ENCODE data around the gene SMTN. TPM values are rescaled to one million over a fixed set of nuclear protein-coding genes. Genes with fewer than 3 reads are reported as not detected.

SMTN gene
- total RNA-seq (1,000 to 10,000 TPM in 1 of 2 donors, 100 to 1,000 TPM in 1; 588 to 1,240 TPM), polyA plus RNA-seq (100 to 1,000 TPM in 1 of 2 donors, 10 to 100 TPM in 1; 97.7 to 554 TPM)
- long read RNA-seq, donor 1, transcript SMTN-201 (21 exons, 3,295 nt), result minor isoform, 370 of 2,395 reads
- long read RNA-seq, donor 1, transcript SMTN-202 (20 exons, 3,130 nt), result major isoform, 708 of 2,395 reads
- long read RNA-seq, donor 1, partial matches to known transcripts, result 1,033 of 2,395 reads
- long read RNA-seq, donor 1, other reads (novel, unspliced or antisense), result 280 of 2,395 reads
- long read RNA-seq, donor 2, transcript SMTN-202 (20 exons, 3,130 nt), result major isoform, 67 of 337 reads
- long read RNA-seq, donor 2, transcript SMTN-201 (21 exons, 3,295 nt), result minor isoform, 38 of 337 reads
- long read RNA-seq, donor 2, partial matches to known transcripts, result 168 of 337 reads
- long read RNA-seq, donor 2, other reads (novel, unspliced or antisense), result 61 of 337 reads

DNA sequence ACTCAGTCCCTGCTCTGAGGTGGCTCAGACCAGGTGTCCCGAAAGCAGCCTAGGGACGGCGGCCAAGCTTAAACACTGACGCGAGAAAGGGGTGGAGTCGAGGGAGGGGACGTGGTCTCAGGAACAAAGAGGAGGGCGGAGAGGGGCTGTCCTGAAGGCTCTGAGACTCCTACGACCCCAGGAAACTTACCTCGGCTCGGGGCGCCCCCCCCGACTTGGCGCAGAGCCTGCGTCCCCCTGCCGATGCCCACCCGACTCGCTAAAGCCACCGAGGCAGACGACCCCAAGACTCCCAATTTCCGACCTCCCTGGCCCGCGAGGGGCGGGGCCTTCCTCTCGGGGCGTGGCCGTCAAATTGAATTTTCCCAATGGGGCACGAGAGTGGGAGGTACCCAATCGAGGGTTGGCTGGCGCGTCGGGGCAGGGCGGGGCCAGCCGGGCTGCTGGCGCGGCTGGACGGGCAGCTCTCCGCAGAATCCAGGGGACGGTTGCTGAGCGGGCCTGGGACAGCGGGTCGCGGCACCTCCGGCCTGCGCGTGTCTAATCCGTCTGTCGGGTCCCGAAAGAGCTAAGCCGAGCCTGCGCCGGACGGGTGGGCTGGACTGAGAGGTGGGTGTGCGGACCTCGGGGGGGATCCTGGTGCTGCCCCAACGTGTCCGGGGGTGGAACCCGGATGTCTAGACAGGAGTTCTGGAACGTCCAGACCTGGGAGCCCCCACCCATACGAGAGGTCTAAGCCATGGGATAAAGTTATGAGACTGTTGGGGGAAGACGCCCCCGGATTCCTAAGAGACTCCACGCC, at the start of gene SMTN:
Gene SMTN (plus strand): TSS at position 471 of the 802 bp plus-strand sequence. CDS start 1,941 bp downstream, outside the sequence.
- H3K9me3 ChIP-seq (ENCODE audit: control insufficient read depth, low read length), result no peaks in the 10 kb centered on the region
- WGBS, 2 donors, result 0 to 1% methylated on average over 57 to 63 of the region's 63 CpGs

DNA sequence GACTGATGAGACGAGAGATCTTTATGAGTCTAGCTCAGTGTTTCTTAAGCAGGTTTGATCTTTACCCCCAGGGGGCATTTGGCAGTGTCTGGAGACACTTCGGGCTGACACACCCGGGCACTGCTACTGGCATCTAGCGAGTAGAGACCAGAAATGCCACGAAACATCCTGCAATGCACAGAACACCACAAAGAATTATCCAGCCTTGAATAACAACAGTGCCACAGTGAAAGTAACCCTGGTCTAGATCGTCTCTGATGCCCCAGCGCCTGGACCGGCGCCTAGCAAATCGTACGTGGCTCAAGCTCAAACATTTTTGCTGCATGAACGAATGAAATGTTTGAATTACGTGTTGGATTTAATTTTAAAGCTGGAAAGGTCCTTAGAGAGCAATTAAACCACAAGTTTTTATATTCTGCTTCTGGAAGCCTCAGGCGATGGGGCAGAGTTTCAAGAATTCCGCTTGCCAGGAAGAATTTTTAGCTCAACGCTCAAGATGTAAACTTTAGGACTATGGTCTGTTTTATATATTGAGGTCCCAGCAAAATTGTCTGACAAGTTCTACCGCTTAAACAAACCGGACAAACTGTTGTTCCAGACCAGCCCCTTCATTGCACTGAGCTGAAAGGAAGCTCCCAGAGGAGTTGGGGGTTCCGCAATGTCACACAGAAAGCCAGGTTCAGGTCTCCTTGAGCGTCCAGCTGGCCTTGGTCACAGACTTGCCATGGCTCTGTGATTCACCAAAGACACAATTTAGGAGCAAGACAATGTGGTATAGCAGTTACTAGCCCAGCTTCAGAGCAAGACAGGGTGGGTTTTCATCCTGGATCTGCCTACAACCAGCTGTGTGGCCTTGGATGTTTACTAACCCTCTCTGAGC, 44.2 kb upstream of the SMTN start:
- Histone ChIP-seq H3K4me3 (ENCODE audit: low read length in 2 of 2) (peak overlapping the region in 1 of 2 donors; percentile 9), H3K27ac (ENCODE audit: low read depth in 1 of 2, low read length in 2 of 2) (peak overlapping the region; percentile 31 to 89), H3K9me3 (ENCODE audit: control insufficient read depth, low read length) (no peaks in the 10 kb centered on the region), H3K27me3 (ENCODE audit: control insufficient read depth in 1 of 2, insufficient read depth in 2 of 2, low read length in 1 of 2) (no peaks in the 10 kb centered on the region), H3K36me3 (ENCODE audit: control insufficient read depth in 1 of 2, insufficient read depth in 2 of 2, low read length in 1 of 2) (no peaks in the 10 kb centered on the region), H3K4me1 (ENCODE audit: control insufficient read depth in 1 of 2, insufficient read depth in 2 of 2, low read length in 2 of 2) (peaks cover 0 to 3% of the 10 kb centered on the region in 2 donors)
- WGBS, 2 donors, result 4 to 6% methylated on average over 20 of the region's 20 CpGs
- intact Hi-C loops (cut with DNase I), result loop anchor here (5.0 kb wide), 5 partner anchors 45 to 90 kb away; partner anchors contain the start of genes MORC2 (in 1 of the 2), SMTN (in 1 of the 2) and TUG1 (in 1 of the 2)
- peak; percentile 76 for ATAC-seq (ENCODE audit: low FRiP score)
- DNase-seq, result peak; percentile 74 to 85

More for the DNA sequence above, at the start of gene SMTN:
- H3K4me3 ChIP-seq (ENCODE audit: low read length in 2 of 2), result peak within 1 kb of the TSS; percentile 87 to 89
- DNase-seq, result peak; percentile 94 to 98
- H3K27me3 ChIP-seq (ENCODE audit: control insufficient read depth in 1 of 2, insufficient read depth in 2 of 2, low read length in 1 of 2), result no peaks in the 10 kb centered on the region
- ATAC-seq (ENCODE audit: low FRiP score), result peak; percentile 87
- peak within 1 kb of the TSS; percentile 34 to 93 for H3K27ac ChIP-seq (ENCODE audit: low read depth in 1 of 2, low read length in 2 of 2)
- peaks cover 0 to 4% of the 10 kb centered on the region in 2 donors for H3K36me3 ChIP-seq (ENCODE audit: control insufficient read depth in 1 of 2, insufficient read depth in 2 of 2, low read length in 1 of 2)
- intact Hi-C loops (cut with DNase I), result loop anchor here (2.0 to 10.0 kb wide), 4 partner anchors 26 to 446 kb away; partner anchors contain the start of genes MORC2 (in 1 of the 2), SLC35E4 (in 1 of the 2) and TUG1 (in 1 of the 2)
- H3K4me1 ChIP-seq (ENCODE audit: control insufficient read depth in 1 of 2, insufficient read depth in 2 of 2, low read length in 2 of 2), result no peaks in the 10 kb centered on the region

DNA sequence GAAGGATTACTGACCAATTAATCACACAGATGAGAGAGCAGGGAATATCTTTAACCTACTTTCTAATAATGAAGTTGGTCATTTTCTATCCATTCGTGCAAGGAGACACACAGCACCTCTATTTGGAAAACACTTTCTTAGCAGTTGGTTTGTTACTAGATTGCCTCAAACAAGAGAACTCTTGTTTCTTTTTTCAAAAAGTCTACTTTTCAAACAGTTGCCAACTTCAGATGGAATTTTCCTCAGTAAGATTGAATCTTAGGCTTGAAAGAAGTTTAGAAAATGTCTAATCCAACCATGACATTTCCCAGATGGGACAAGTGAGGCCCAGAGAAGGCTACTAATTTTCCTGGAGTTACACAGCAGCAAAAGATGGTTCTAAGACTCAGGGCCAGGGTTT, 42.4 kb upstream of the SMTN start:
- intact Hi-C loops (cut with DNase I), result loop anchor here (5.0 kb wide), 5 partner anchors 44 to 91 kb away; partner anchors contain the start of genes MORC2 (in 1 of the 2), SMTN (in 1 of the 2) and TUG1 (in 1 of the 2)
- H3K36me3 ChIP-seq (ENCODE audit: control insufficient read depth in 1 of 2, insufficient read depth in 2 of 2, low read length in 1 of 2), result no peaks in the 10 kb centered on the region
- H3K27ac ChIP-seq (ENCODE audit: low read depth in 1 of 2, low read length in 2 of 2), result peak overlapping the region; percentile 39 to 77
- DNase-seq (no peak), ATAC-seq (ENCODE audit: low FRiP score) (no peak)
- H3K9me3 ChIP-seq (ENCODE audit: control insufficient read depth, low read length), result no peaks in the 10 kb centered on the region
- H3K27me3 ChIP-seq (ENCODE audit: control insufficient read depth in 1 of 2, insufficient read depth in 2 of 2, low read length in 1 of 2), result no peaks in the 10 kb centered on the region
- 10 to 13% methylated on average over 1 of the region's 1 CpG for WGBS, 2 donors
- no peak overlapping the region for H3K4me3 ChIP-seq (ENCODE audit: low read length in 2 of 2)
- peaks cover 0 to 3% of the 10 kb centered on the region in 2 donors for H3K4me1 ChIP-seq (ENCODE audit: control insufficient read depth in 1 of 2, insufficient read depth in 2 of 2, low read length in 2 of 2)

DNA sequence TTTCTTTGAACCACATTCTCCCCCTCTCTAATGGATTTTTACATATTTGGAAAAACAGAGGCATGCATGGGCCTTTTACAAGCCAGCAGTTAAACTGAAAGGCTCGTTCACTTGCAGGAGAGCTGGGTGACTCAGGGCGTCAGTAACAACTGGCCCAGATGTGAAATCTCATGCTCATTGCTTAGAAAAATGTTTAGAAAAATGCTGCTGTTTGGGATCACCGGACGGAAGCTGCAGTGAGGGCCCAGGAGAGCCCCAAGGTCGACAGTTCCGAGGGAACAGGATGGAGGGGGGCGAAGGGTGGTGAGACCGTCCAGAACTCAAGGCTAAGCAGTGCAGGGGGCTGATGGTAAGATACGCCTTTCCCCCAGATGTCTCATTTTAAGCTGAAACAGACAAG, 41.7 kb upstream of the SMTN start:
- no peaks in the 10 kb centered on the region for H3K27me3 ChIP-seq (ENCODE audit: control insufficient read depth in 1 of 2, insufficient read depth in 2 of 2, low read length in 1 of 2)
- peak overlapping the region; percentile 62 to 92 for H3K27ac ChIP-seq (ENCODE audit: low read depth in 1 of 2, low read length in 2 of 2)
- DNase-seq (peak in 1 of 2 donors; percentile 49), ATAC-seq (ENCODE audit: low FRiP score) (peak; percentile 58)
- no peaks in the 10 kb centered on the region for H3K36me3 ChIP-seq (ENCODE audit: control insufficient read depth in 1 of 2, insufficient read depth in 2 of 2, low read length in 1 of 2)
- intact Hi-C loops (cut with DNase I), result loop anchor here (5.0 kb wide), 5 partner anchors 43 to 92 kb away; partner anchors contain the start of genes MORC2 (in 1 of the 2), SMTN (in 1 of the 2) and TUG1 (in 1 of the 2)
- WGBS, 2 donors, result 9 to 11% methylated on average over 9 of the region's 9 CpGs
- no peaks in the 10 kb centered on the region for H3K9me3 ChIP-seq (ENCODE audit: control insufficient read depth, low read length)
- H3K4me3 ChIP-seq (ENCODE audit: low read length in 2 of 2), result no peak overlapping the region
- peaks cover 0 to 3% of the 10 kb centered on the region in 2 donors for H3K4me1 ChIP-seq (ENCODE audit: control insufficient read depth in 1 of 2, insufficient read depth in 2 of 2, low read length in 2 of 2)

DNA sequence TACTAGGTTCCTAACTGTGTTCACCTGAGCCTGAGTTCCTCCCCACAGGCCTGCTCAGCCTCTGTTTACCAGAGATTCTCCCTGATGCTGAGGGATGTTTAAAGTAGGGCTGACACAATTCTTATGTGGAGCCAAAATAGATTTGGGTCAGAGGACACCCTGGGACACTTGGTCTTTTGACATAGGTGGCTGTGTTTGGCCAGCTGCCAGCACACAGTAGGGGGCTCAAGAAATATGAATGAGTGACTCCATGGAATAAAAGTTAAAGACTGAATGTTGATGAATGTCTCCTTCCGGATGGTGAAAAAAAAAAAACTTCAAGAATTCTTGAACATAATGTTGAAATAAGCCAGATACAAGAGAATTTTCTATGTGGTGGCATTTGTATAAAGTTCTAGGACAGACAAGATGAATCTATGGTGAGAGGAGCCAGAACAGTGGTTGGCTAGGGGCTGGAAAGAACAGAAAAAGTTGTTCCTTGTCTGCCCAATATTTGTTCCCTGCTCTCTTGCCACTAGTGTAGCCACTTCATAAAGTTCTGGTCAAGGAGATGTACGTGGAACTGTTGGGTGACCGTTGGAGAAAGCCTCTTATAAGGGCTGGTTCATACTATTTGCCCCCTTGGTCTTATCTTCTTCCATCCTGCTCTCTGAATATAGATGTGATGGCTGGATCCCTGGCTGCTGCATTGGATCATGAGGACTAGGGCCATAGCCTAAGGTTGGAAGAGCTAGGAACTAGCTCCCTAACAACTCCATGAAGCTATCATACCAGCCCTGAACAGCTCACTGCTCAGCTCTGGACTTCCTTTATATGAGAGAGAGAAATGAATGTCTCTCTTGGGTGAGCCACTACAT, 40.3 kb upstream of the SMTN start:
- Histone ChIP-seq H3K4me3 (ENCODE audit: low read length in 2 of 2) (no peak overlapping the region), H3K36me3 (ENCODE audit: control insufficient read depth in 1 of 2, insufficient read depth in 2 of 2, low read length in 1 of 2) (no peaks in the 10 kb centered on the region), H3K9me3 (ENCODE audit: control insufficient read depth, low read length) (no peaks in the 10 kb centered on the region), H3K4me1 (ENCODE audit: control insufficient read depth in 1 of 2, insufficient read depth in 2 of 2, low read length in 2 of 2) (peaks cover 0 to 3% of the 10 kb centered on the region in 2 donors), H3K27me3 (ENCODE audit: control insufficient read depth in 1 of 2, insufficient read depth in 2 of 2, low read length in 1 of 2) (no peaks in the 10 kb centered on the region), H3K27ac (ENCODE audit: low read depth in 1 of 2, low read length in 2 of 2) (peak overlapping the region in 1 of 2 donors; percentile 32)
- no peak for DNase-seq
- 64 to 70% methylated on average over 3 of the region's 3 CpGs for WGBS, 2 donors
- no peak for ATAC-seq (ENCODE audit: low FRiP score)
- intact Hi-C loops (cut with DNase I), result loop anchor here in 1 of 2 donors (5.0 kb wide), 1 partner anchor 93 kb away; no protein-coding TSS in a partner anchor

DNA sequence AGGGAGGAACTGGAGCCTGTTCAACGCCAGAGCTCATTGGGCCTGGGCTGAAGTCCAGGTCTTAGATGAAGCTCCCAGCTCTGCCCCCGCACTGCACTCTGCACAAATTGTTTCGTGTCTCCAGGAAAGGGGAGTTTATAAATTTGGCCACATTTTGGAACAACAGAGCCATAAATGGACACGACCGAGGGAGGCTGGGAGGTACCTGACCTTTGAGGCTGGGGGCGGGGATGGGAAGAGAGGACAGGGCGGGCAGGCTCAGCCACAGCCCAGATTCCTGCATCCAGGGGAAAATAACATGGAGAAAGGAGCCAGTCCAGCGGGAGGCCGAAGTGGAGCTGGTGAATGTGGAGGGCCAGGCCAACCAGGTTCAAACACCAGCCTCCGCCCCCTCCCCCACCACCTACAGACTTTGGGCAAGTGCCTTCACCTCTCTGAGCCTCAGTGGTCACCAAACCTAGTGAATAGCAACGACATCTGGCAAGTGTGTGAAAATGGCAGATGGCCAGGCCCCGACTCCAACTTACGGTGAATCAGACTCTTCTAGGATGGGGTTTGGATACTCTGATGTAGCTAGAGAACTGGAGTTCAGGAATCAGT, 36.8 kb upstream of the SMTN start:
- peak overlapping the region; percentile 6 to 66 for H3K27ac ChIP-seq (ENCODE audit: low read depth in 1 of 2, low read length in 2 of 2)
- 12 to 13% methylated on average over 13 of the region's 13 CpGs for WGBS, 2 donors
- DNase-seq (peak; percentile 86 to 93), ATAC-seq (ENCODE audit: low FRiP score) (peak; percentile 83)
- no peaks in the 10 kb centered on the region for H3K36me3 ChIP-seq (ENCODE audit: control insufficient read depth in 1 of 2, insufficient read depth in 2 of 2, low read length in 1 of 2)
- no peaks in the 10 kb centered on the region for H3K4me1 ChIP-seq (ENCODE audit: control insufficient read depth in 1 of 2, insufficient read depth in 2 of 2, low read length in 2 of 2)
- H3K27me3 ChIP-seq (ENCODE audit: control insufficient read depth in 1 of 2, insufficient read depth in 2 of 2, low read length in 1 of 2), result no peaks in the 10 kb centered on the region
- no peaks in the 10 kb centered on the region for H3K9me3 ChIP-seq (ENCODE audit: control insufficient read depth, low read length)
- intact Hi-C loops (cut with DNase I), result loop anchor here in 1 of 2 donors (2.0 to 5.0 kb wide), 2 partner anchors 38 to 97 kb away; no protein-coding TSS in a partner anchor
- no peak overlapping the region for H3K4me3 ChIP-seq (ENCODE audit: low read length in 2 of 2)
